CD14-positive monocyte (primary cell): ENCODE results near the gene PORCN. TPM values are rescaled to one million over a fixed set of nuclear protein-coding genes. Genes with fewer than 3 reads are reported as not detected.

Experiments used
- DNase-seq, 3 donors: peaks; one replicate each; pipeline ENCODE4 v3.0.0-alpha.2; 2011 to 2022
- H2AFZ ChIP-seq: 2 replicates; pipeline ENCODE4 v1.6.0; 2012; ENCODE audit warnings: mild to moderate bottlenecking, low read depth, low read length, inconsistent platforms; ENCODE audit not compliant: insufficient read depth, poor library complexity, severe bottlenecking
- H3K27ac ChIP-seq, 2 donors: 1 replicate in 1 of 2; 2 replicates in 1 of 2; pipeline ENCODE4 v1.5.1; 2012 to 2013; ENCODE audit warnings: low read length in 2 of 2, control low read depth in 1 of 2, inconsistent platforms in 1 of 2, low read depth in 1 of 2, mild to moderate bottlenecking in 1 of 2
- H3K27me3 ChIP-seq, 2 donors: one replicate each; pipeline versions ENCODE4 v1.6.0 to v1.6.1; 2011 to 2013; ENCODE audit warnings: low read length in 2 of 2; ENCODE audit not compliant: control insufficient read depth in 2 of 2, insufficient read depth in 2 of 2
- H3K36me3 ChIP-seq, 2 donors: replicated peaks in 1 of 2; 1 replicate in 1 of 2; 2 replicates in 1 of 2; pipeline versions ENCODE4 v1.5.1 to v1.6.1; 2012 to 2013; ENCODE audit warnings: low read length in 2 of 2, control low read depth in 1 of 2, inconsistent platforms in 1 of 2, mild to moderate bottlenecking in 1 of 2; ENCODE audit not compliant: insufficient read depth in 2 of 2, control insufficient read depth in 1 of 2
- H3K4me1 ChIP-seq, 2 donors: 1 replicate in 1 of 2; 2 replicates in 1 of 2; pipeline versions ENCODE4 v1.5.1 to v1.6.1; 2012 to 2013; ENCODE audit warnings: low read length in 2 of 2, control low read depth in 1 of 2, inconsistent platforms in 1 of 2, mild to moderate bottlenecking in 1 of 2, moderate library complexity in 1 of 2; ENCODE audit not compliant: insufficient read depth in 2 of 2, control insufficient read depth in 1 of 2
- H3K4me2 ChIP-seq: replicated peaks from 2 replicates; pipeline ENCODE3; 2012; ENCODE audit warnings: low read length, moderate library complexity, mild to moderate bottlenecking; ENCODE audit not compliant: poor library complexity, severe bottlenecking; ENCODE audit errors: extremely low read depth
- H3K4me3 ChIP-seq, 3 experiments: fragments of 200-600 bp in 1 of 3; sonication (generic) in 1 of 3; replicated peaks in 1 of 3; 1 replicate in 2 of 3; 2 replicates in 1 of 3; pipeline ENCODE4 v1.5.1; 2011 to 2013; ENCODE audit warnings: low read length in 3 of 3, mild to moderate bottlenecking in 3 of 3, control low read depth in 2 of 3, low read depth in 2 of 3, inconsistent platforms in 1 of 3, moderate library complexity in 1 of 3
- H3K79me2 ChIP-seq: 2 replicates; pipeline ENCODE4 v1.6.0; 2012; ENCODE audit warnings: mild to moderate bottlenecking, control low read depth, inconsistent platforms, low read length, moderate library complexity; ENCODE audit not compliant: insufficient read depth
- H3K9ac ChIP-seq: 2 replicates; pipeline ENCODE4 v1.6.0; 2017; ENCODE audit warnings: low read length, mild to moderate bottlenecking; ENCODE audit not compliant: insufficient read depth, poor library complexity, severe bottlenecking
- H3K9me3 ChIP-seq, 2 donors: replicated peaks in 1 of 2; 1 replicate in 1 of 2; 2 replicates in 1 of 2; pipeline versions ENCODE4 v1.5.1 to v1.6.1; 2012 to 2013; ENCODE audit warnings: low read length in 2 of 2, control low read depth in 1 of 2; ENCODE audit not compliant: control insufficient read depth in 1 of 2, insufficient read depth in 1 of 2
- H4K20me1 ChIP-seq: 2 replicates; pipeline ENCODE4 v1.6.0; 2012; ENCODE audit warnings: mild to moderate bottlenecking, low read length, control low read depth, moderate library complexity; ENCODE audit not compliant: insufficient read depth
- H3K27ac Mint-ChIP-seq, 7 donors: one replicate each; pipeline ENCODE4 v1.8.0; 2020; ENCODE audit warnings: mild to moderate bottlenecking in 7 of 7, mixed read lengths in 7 of 7, moderate library complexity in 6 of 7, inconsistent platforms in 2 of 7
- H3K27me3 Mint-ChIP-seq, 3 donors: one replicate each; pipeline ENCODE4 v1.8.0; 2021 to 2022; ENCODE audit warnings: low read depth in 3 of 3, mild to moderate bottlenecking in 3 of 3, mixed read lengths in 3 of 3, moderate library complexity in 3 of 3, inconsistent platforms in 1 of 3
- H3K36me3 Mint-ChIP-seq, 2 donors: one replicate each; pipeline ENCODE4 v1.8.0; 2020; ENCODE audit warnings: mixed read lengths in 2 of 2, inconsistent platforms in 1 of 2, mild to moderate bottlenecking in 1 of 2
- H3K4me1 Mint-ChIP-seq: one replicate; pipeline ENCODE4 v1.8.0; 2020; ENCODE audit warnings: mild to moderate bottlenecking, mixed read lengths
- H3K4me3 Mint-ChIP-seq, 2 donors: one replicate each; pipeline ENCODE4 v1.8.0; 2020; ENCODE audit warnings: mild to moderate bottlenecking in 2 of 2, mixed read lengths in 2 of 2, moderate library complexity in 1 of 2
- H3K9me3 Mint-ChIP-seq, 7 donors: one replicate each; pipeline ENCODE4 v1.8.0; 2020 to 2022; ENCODE audit warnings: mixed read lengths in 7 of 7, mild to moderate bottlenecking in 6 of 7, moderate library complexity in 6 of 7, inconsistent platforms in 2 of 7
- WGBS: methylation state at CpG from one replicate; pipeline ENCODE4 v1.1.5; 2013; ENCODE audit warnings: missing lambda C conversion rate; ENCODE audit not compliant: insufficient coverage; 5-methylcytosine and 5-hydroxymethylcytosine counted together
- intact Hi-C, 2 donors: fragments of 100-400 bp; cut with micrococcal nuclease; formaldehyde crosslinking; loops; one replicate each; pipeline versions ENCODE4 v1.15.0 to v1.15.1; 2023
- polyA plus RNA-seq, 3 donors: library from polyadenylated mRNA; depleted of rRNA in 1 of 3; unstranded in 2 of 3; stranded (reverse) in 1 of 3; fragments of 300-500 nt in 2 of 3; fragments of >200 nt in 1 of 3; fragmentation: Illumina TruSeq in 2 of 3; gene quantifications; 1 replicate in 2 of 3; 2 replicates in 1 of 3; pipeline ENCODE4 v1.2.3, GENCODE V29; 2012 to 2021
- TF ChIP-seq, protein P1 (sequence below): fragments of 200-600 bp; IDR thresholded peaks from one replicate; pipeline ENCODE4 v1.8.0; 2022; ENCODE audit warnings: antibody characterized with exemption, mild to moderate bottlenecking

PORCN gene
- polyA plus RNA-seq, 3 donors = 7.5 to 10.5 (median 7.8) TPM

DNA sequence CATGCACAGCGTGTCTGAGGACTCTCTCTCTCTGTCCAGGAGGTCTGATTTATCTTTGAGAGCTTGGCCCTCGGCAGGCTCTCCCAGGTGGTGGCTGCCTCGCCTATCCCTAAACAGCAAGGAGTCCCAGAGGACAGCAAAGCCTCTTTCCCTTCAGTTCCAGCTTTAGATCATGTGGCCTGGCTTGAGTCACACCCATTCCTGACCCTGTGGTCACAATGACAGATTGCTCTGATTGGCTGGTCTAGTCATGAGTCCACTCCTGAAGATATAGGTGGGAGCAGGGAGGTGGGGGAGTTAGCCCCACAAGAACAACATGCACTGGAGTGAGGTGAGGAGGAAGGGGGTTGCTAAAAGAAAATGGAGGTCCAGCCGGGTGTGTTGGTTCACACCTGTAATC is 12.1 kb upstream of the PORCN start:
- no peak overlapping the region for H2AFZ ChIP-seq
- TF ChIP-seq, protein P1, sequence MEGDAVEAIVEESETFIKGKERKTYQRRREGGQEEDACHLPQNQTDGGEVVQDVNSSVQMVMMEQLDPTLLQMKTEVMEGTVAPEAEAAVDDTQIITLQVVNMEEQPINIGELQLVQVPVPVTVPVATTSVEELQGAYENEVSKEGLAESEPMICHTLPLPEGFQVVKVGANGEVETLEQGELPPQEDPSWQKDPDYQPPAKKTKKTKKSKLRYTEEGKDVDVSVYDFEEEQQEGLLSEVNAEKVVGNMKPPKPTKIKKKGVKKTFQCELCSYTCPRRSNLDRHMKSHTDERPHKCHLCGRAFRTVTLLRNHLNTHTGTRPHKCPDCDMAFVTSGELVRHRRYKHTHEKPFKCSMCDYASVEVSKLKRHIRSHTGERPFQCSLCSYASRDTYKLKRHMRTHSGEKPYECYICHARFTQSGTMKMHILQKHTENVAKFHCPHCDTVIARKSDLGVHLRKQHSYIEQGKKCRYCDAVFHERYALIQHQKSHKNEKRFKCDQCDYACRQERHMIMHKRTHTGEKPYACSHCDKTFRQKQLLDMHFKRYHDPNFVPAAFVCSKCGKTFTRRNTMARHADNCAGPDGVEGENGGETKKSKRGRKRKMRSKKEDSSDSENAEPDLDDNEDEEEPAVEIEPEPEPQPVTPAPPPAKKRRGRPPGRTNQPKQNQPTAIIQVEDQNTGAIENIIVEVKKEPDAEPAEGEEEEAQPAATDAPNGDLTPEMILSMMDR = no peak
- H3K4me3 ChIP-seq = no peak overlapping the region
- no peak for DNase-seq
- H3K4me2 ChIP-seq = no peak overlapping the region
- no peak overlapping the region for H3K27ac ChIP-seq
- no peaks in the 10 kb centered on the region for H3K27me3 ChIP-seq
- Mint-ChIP-seq H3K36me3 (no peaks in the 10 kb centered on the region), H3K27ac (no peak overlapping the region), H3K27me3 (peaks cover 2 to 12% (median 3%) of the 10 kb centered on the region in 3 donors), H3K4me3 (no peak overlapping the region), H3K4me1 (peaks cover 11% of the 10 kb centered on the region), H3K9me3 (peaks cover 0 to 3% (median 0%) of the 10 kb centered on the region in 7 donors)
- no peaks in the 10 kb centered on the region for H4K20me1 ChIP-seq
- no peaks in the 10 kb centered on the region for H3K79me2 ChIP-seq
- no peaks in the 10 kb centered on the region for H3K9me3 ChIP-seq
- no peak overlapping the region for H3K9ac ChIP-seq
- H3K4me1 ChIP-seq = peaks cover 8 to 12% of the 10 kb centered on the region in 2 donors
- intact Hi-C loops = no loop called here
- H3K36me3 ChIP-seq = no peaks in the 10 kb centered on the region
- WGBS = 96% methylated on average over 3 of the region's 4 CpGs

DNA sequence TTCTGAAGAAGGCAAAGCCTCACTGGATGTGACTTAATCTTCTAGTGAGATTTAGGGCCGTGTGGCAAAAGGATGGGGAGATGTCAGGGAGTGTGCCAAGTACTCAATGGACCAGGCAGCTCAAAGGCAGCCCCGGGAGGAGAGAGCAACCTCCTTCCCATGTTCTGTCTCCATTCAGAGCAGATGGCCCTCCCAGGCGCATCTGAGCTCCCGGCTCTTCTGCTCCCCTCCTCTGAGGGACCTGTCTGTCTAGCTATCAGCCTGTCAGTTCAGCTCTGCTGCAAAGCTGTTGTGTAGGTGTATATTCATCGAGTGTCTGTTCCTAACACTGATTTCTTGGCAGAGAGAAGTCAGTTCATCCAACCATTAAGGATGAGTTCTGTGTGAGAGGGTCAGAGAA is 10.9 kb upstream of the PORCN start:
- no peak overlapping the region for H3K9ac ChIP-seq
- no peaks in the 10 kb centered on the region for H3K27me3 ChIP-seq
- peaks cover 2 to 12% (median 3%) of the 10 kb centered on the region in 3 donors for H3K27me3 Mint-ChIP-seq
- no peaks in the 10 kb centered on the region for H3K36me3 Mint-ChIP-seq
- peaks cover 0 to 3% (median 0%) of the 10 kb centered on the region in 7 donors for H3K9me3 Mint-ChIP-seq
- TF ChIP-seq, protein P1 = no peak
- no peaks in the 10 kb centered on the region for H3K4me1 ChIP-seq
- no peak overlapping the region for H2AFZ ChIP-seq
- H4K20me1 ChIP-seq = no peaks in the 10 kb centered on the region
- intact Hi-C loops = no loop called here
- H3K27ac ChIP-seq = no peak overlapping the region
- H3K4me1 Mint-ChIP-seq = peaks cover 3% of the 10 kb centered on the region
- no peaks in the 10 kb centered on the region for H3K79me2 ChIP-seq
- H3K4me3 Mint-ChIP-seq = no peak overlapping the region
- DNase-seq = no peak
- H3K9me3 ChIP-seq = no peaks in the 10 kb centered on the region
- no peaks in the 10 kb centered on the region for H3K36me3 ChIP-seq
- no peak overlapping the region for H3K4me2 ChIP-seq
- no CpG with 5 or more reads among the region's 5 CpGs for WGBS
- no peak overlapping the region for H3K4me3 ChIP-seq
- H3K27ac Mint-ChIP-seq = no peak overlapping the region
